ENCODE measurements around the gene RAB10.

Gene RAB10

DNA sequence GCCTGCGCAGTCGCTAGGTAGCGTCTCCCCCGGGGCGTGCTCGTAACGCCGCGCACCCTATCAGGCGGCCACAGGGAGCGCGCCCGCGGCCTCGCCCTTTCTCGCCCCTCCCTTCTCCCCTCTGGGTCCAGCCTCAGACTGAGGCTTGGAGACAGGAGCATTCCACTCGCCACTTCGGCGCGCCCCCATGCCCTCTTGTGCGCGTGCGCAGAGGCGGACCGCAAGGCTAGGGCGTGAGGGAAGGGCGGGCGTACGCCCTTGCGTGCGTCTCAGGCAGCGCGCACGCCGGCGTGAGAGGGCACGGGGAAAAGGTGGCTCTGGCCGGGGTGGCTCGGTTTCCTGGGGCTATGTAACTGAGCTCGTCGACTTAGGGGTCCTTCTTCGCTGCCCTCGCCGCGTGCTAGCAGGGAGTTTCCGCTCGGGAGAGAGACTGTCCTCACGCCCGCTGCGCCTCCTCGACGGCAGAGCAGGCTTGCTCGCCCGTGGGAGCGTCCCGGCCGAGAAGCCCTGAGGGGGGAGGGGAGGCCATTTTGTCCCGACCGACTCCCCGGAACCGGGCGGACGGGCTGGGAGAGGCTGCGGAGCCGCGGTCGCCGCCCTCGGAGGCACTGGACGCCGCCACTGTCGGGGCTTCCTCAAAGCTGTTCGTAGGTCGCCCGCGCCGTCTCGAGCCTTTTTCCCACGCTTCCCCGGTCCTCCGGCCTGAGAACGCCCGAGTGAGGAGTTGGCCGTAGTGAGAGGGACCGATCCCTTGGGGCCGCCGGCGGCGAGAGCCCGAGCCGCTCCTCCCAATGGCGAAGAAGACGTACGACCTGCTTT is at the start of gene RAB10:
TSS of gene RAB10 (plus strand) at position 267 of the 819 bp plus-strand sequence. CDS start at position 792, 525 bp downstream.
- intact Hi-C loops (cut with DNase I; ENCODE audit: low total_unique reads), result loop anchor here (5.0 kb wide), 2 partner anchors 42 to 157 kb away; partner anchors contain the start of gene ASXL2
- Histone ChIP-seq H3K4me3 (peak within 1 kb of the TSS; percentile 93 to 94), H3K27me3 (no peaks in the 10 kb centered on the region), H3K27ac (peak within 1 kb of the TSS; percentile 93 to 97), H3K4me1 (peaks cover 0 to 40% (median 27%) of the 10 kb centered on the region in 4 donors), H3K9me3 (no peaks in the 10 kb centered on the region), H3K36me3 (peaks cover 0 to 12% (median 0%) of the 10 kb centered on the region in 3 donors)
- TF ChIP-seq, protein P1, sequence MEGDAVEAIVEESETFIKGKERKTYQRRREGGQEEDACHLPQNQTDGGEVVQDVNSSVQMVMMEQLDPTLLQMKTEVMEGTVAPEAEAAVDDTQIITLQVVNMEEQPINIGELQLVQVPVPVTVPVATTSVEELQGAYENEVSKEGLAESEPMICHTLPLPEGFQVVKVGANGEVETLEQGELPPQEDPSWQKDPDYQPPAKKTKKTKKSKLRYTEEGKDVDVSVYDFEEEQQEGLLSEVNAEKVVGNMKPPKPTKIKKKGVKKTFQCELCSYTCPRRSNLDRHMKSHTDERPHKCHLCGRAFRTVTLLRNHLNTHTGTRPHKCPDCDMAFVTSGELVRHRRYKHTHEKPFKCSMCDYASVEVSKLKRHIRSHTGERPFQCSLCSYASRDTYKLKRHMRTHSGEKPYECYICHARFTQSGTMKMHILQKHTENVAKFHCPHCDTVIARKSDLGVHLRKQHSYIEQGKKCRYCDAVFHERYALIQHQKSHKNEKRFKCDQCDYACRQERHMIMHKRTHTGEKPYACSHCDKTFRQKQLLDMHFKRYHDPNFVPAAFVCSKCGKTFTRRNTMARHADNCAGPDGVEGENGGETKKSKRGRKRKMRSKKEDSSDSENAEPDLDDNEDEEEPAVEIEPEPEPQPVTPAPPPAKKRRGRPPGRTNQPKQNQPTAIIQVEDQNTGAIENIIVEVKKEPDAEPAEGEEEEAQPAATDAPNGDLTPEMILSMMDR (IDR thresholded peaks at IDR 0.05), result peak in 1 of 2 experiments; percentile 30
- peak; percentile 98 to 100 for DNase-seq

DNA sequence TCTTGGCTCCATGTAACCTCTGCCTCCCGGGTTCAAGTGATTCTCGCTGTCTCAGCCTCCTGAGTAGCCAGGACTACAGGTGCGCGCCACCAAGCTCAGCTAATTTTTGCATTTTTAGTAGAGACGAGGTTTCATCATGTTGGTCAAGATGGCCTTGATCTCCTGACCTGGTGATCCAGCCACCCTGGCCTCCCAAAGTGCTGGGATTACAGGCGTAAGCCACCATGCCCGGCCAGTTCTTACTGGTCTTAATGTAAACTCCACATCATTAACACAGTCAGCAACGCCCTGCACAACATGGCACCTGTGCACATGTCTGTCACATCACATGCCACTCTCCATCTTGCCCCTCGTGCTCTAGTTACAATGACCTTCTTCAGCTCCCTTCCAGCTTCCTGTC is 45.8 kb upstream of the RAB10 start:
- intact Hi-C loops (cut with DNase I; ENCODE audit: low total_unique reads), result loop anchor here (10.0 kb wide), 1 partner anchor 157 kb away; no protein-coding TSS in a partner anchor
- no peaks in the 10 kb centered on the region for H3K36me3 ChIP-seq
- H3K9me3 ChIP-seq, result no peaks in the 10 kb centered on the region
- no peak for DNase-seq
- peaks cover 0 to 6% (median 2%) of the 10 kb centered on the region in 4 donors for H3K4me1 ChIP-seq
- TF ChIP-seq, protein P1 (IDR thresholded peaks at IDR 0.05), result no peak
- H3K27me3 ChIP-seq, result no peaks in the 10 kb centered on the region
- no peak overlapping the region for H3K27ac ChIP-seq
- H3K4me3 ChIP-seq, result no peak overlapping the region

DNA sequence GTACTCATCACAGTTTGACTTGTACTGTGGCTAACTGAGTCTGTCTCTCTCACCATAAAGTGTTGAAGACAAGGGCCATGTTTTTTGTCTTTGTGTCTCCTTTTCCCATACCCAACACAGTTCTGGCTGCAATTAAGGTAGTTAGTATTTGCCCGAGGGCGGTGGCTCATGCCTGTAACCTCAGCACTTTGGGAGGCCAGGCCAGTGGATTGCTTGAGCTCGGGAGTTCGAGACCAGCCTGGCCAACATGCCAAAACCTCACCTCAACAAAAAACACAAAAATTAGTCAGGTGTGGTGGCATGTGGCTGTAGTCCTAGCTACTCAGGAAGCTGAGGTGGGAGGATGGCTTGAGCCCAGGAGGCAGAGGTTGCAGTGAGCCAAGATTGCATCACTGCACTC is 44.7 kb upstream of the RAB10 start:
- Histone ChIP-seq H3K9me3 (no peaks in the 10 kb centered on the region), H3K4me1 (peaks cover 0 to 5% (median 2%) of the 10 kb centered on the region in 4 donors), H3K4me3 (no peak overlapping the region), H3K36me3 (no peaks in the 10 kb centered on the region), H3K27ac (no peak overlapping the region), H3K27me3 (no peaks in the 10 kb centered on the region)
- TF ChIP-seq, protein P1 (IDR thresholded peaks at IDR 0.05), result no peak
- intact Hi-C loops (cut with DNase I; ENCODE audit: low total_unique reads), result loop anchor here (10.0 kb wide), 1 partner anchor 156 kb away; no protein-coding TSS in a partner anchor
- no peak for DNase-seq

DNA sequence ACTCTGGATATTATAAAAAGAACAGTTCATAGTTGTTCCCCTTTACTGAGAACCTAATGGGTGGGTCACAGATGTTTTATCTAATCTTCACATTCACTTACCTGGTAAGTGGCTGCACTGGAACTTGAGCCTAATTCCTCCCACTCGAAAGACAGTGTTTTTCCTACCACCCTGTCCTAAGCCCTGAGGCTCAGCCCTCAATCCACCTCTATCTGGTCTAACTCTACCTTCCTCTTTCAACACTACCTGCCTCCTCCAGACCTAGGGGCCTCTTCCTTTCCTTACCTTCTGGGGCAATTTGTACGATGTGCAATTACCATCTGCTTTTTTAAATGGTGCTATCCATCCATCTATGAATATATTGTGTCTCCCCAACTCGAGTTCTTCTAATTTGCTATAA is 41.9 kb upstream of the RAB10 start:
- TF ChIP-seq, protein P1 (IDR thresholded peaks at IDR 0.05), result no peak
- no peak for DNase-seq
- Histone ChIP-seq H3K36me3 (no peaks in the 10 kb centered on the region), H3K27me3 (no peaks in the 10 kb centered on the region), H3K9me3 (no peaks in the 10 kb centered on the region), H3K27ac (no peak overlapping the region), H3K4me3 (no peak overlapping the region), H3K4me1 (peaks cover 0 to 5% (median 2%) of the 10 kb centered on the region in 4 donors)
- intact Hi-C loops (cut with DNase I; ENCODE audit: low total_unique reads), result loop anchor here (5.0 kb wide), 1 partner anchor 40 kb away; the partner anchor contains the start of gene RAB10

DNA sequence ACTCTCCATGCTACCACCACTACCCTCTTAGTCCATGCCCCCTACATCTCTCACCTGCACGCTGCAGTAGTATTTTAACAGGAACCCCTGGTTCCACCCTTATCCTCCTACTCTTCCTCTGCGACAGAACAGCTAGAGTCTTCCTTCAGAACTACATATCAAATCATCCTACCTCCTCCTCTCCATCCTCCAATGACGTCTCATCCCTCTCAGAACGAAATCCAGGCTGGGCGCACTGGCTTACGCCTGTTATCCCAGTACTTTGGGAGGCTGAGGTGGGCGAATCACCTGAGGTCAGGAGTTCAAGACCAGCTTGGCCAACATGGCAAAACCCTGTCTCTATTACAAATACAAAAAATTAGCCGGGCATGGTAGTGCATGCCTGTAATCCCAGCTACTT is 41.3 kb upstream of the RAB10 start:
- Histone ChIP-seq H3K27me3 (no peaks in the 10 kb centered on the region), H3K4me3 (no peak overlapping the region), H3K4me1 (peaks cover 0 to 8% (median 3%) of the 10 kb centered on the region in 4 donors), H3K27ac (no peak overlapping the region), H3K36me3 (no peaks in the 10 kb centered on the region), H3K9me3 (no peaks in the 10 kb centered on the region)
- intact Hi-C loops (cut with DNase I; ENCODE audit: low total_unique reads), result loop anchor here (5.0 kb wide), 1 partner anchor 40 kb away; the partner anchor contains the start of gene RAB10
- TF ChIP-seq, protein P1 (IDR thresholded peaks at IDR 0.05), result no peak
- no peak for DNase-seq
